BLaER1 treated with 17β-estradiol and CSF1 and Interleukin-3, amounts not matched to agents 10 nM and 100 nM (cell line): ENCODE results near the gene UBE2E2.

Experiments
- H3K27ac ChIP-seq, 11 experiments: shearing (Covaris generic); formaldehyde crosslinking; 2 replicates each; pipeline ENCODE4 v1.8.1; 2022
- H3K27me3 ChIP-seq, 11 experiments: shearing (Covaris generic); formaldehyde crosslinking; 2 replicates each; pipeline ENCODE4 v1.8.1; 2022
- H3K36me3 ChIP-seq, 11 experiments: shearing (Covaris generic); formaldehyde crosslinking; 2 replicates each; pipeline ENCODE4 v1.8.1; 2022
- H3K4me1 ChIP-seq, 10 experiments: shearing (Covaris generic); formaldehyde crosslinking; 2 replicates each; pipeline ENCODE4 v1.8.1; 2022
- H3K4me2 ChIP-seq, 11 experiments: shearing (Covaris generic); formaldehyde crosslinking; 2 replicates each; pipeline ENCODE4 v1.8.1; 2022
- H3K4me3 ChIP-seq, 10 experiments: shearing (Covaris generic); formaldehyde crosslinking; 2 replicates each; pipeline ENCODE4 v1.8.1; 2022
- H3K9ac ChIP-seq, 11 experiments: shearing (Covaris generic); formaldehyde crosslinking; 2 replicates each; pipeline ENCODE4 v1.8.1; 2022
- H3K9me3 ChIP-seq, 11 experiments: shearing (Covaris generic); formaldehyde crosslinking; replicated peaks in 1 of 11; 2 replicates each; pipeline ENCODE4 v1.8.1; 2022
- H4K20me1 ChIP-seq, 11 experiments: shearing (Covaris generic); formaldehyde crosslinking; 2 replicates each; pipeline ENCODE4 v1.8.1; 2022
- Cebpa-rat ChIP-seq, 11 experiments: shearing (Covaris generic); IDR thresholded peaks; 2 replicates each; pipeline ENCODE4 v1.8.1; 2022

The UBE2E2 gene

DNA sequence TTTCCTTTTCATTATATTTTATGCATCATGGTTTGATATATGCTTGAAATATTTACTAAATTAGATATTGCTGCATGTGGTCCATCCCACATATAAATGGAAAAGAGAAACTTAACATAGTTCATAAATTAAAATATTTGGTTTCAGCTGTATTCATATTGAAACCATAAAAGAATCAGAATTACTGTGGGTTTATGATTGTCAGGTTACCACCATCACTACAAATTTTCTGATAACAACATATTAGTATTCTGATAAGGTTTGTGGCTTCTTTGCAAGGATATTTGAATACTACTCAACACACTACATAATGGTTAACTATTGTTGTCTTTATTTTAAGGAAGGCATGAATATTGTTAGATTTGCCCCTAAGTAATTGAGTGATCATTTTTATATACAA is 235.5 kb downstream of the UBE2E2 start:
- peaks cover 35 to 69% (median 45%) of the 10 kb centered on the region in 10 experiments for H3K4me1 ChIP-seq
- no peak overlapping the region for H3K4me3 ChIP-seq
- peaks cover 0 to 99% (median 0%) of the 10 kb centered on the region in 11 experiments; a peak in 9 of 22 replicates for H4K20me1 ChIP-seq
- H3K4me2 ChIP-seq = peak overlapping the region in 1 of 11 experiments; percentile 35; a peak in 2 of 22 replicates
- no peak overlapping the region for H3K27ac ChIP-seq
- H3K36me3 ChIP-seq = no peaks in the 10 kb centered on the region
- H3K9ac ChIP-seq = no peak overlapping the region
- no peak for TF ChIP-seq Cebpa-rat (IDR thresholded peaks at IDR 0.05)
- H3K27me3 ChIP-seq = no peaks in the 10 kb centered on the region; a peak in 1 of 22 replicates
- H3K9me3 ChIP-seq = peaks cover 0 to 16% (median 11%) of the 10 kb centered on the region in 11 experiments; a peak in 11 of 22 replicates

DNA sequence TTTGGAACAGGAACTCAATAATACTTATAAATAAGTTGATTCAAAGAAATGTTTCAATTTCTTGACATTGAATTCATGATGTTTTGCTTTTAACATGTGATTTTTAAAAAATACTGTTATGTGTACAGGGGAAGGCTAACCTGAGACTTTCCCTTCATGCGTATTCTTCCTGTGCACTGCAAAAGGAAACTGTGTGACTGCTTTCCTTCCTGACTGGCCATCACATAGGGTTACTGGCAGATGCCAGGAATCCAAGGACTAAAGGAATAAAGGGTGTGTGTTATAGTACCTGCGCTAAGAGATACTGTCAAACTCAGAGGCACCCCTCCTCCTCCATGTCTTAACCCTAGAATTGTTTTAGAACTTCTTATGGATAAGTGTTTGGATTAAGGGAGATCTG is 236.0 kb downstream of the UBE2E2 start:
- Histone ChIP-seq H3K4me3 (no peak overlapping the region), H3K27ac (no peak overlapping the region), H3K36me3 (no peaks in the 10 kb centered on the region), H3K4me2 (peak overlapping the region in 7 of 11 experiments; percentile 16 to 38 (median 32); a peak in 7 of 22 replicates), H3K4me1 (peaks cover 36 to 66% (median 47%) of the 10 kb centered on the region in 10 experiments), H4K20me1 (peaks cover 0 to 99% (median 0%) of the 10 kb centered on the region in 11 experiments; a peak in 9 of 22 replicates), H3K9me3 (peaks cover 0 to 17% (median 11%) of the 10 kb centered on the region in 11 experiments; a peak in 11 of 22 replicates), H3K27me3 (peaks cover 0 to 3% (median 0%) of the 10 kb centered on the region in 11 experiments; a peak in 2 of 22 replicates), H3K9ac (no peak overlapping the region)
- TF ChIP-seq Cebpa-rat (IDR thresholded peaks at IDR 0.05) = no peak

DNA sequence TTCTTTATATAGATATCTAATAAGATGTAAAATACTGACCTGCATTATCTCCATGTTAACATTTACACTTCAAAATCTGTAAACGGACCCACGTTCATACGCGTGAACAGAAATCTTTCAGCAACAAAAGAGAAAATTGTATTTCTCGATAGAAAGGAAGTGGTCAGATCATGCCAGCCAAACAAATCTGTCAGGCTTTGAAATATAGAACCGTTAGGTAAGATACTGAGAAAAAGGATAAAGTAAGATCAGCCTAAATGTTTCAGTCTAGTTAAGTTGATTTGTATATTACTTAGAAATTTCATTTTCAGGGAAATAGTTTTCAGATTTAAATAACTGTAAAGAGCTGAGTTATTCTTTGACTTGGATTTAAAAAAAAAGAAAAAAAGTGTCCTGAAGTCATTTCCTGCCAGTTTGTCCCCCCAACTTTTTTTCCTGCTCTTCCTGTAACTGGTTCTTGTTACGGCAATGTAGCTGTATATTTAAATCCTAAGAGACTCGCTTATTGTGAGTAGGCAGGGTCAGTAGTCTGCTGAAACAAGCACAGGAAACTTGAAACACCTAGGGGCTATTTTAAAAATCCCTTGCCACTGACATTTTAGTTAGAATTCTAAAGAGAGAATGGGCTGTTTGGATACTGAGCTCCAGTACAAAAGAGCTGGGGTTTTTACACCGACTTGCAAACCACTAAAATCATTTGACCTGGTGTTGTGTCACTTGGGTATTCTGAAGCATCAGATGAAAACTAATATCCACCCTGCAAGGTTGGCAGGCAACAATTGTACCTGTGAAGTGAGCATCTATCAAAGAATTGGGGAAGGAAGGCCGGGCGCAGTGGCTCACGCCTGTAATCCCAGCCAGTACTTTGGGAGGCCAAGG is 237.5 kb downstream of the UBE2E2 start:
- H3K36me3 ChIP-seq = no peaks in the 10 kb centered on the region; a peak in 1 of 22 replicates
- H3K9me3 ChIP-seq = peaks cover 0 to 24% (median 11%) of the 10 kb centered on the region in 11 experiments; a peak in 14 of 22 replicates
- H3K4me2 ChIP-seq = peak overlapping the region; percentile 6 to 70 (median 43); a peak in 21 of 22 replicates
- H4K20me1 ChIP-seq = peaks cover 0 to 100% (median 0%) of the 10 kb centered on the region in 11 experiments; a peak in 9 of 22 replicates
- H3K4me1 ChIP-seq = peaks cover 29 to 50% (median 37%) of the 10 kb centered on the region in 10 experiments
- H3K9ac ChIP-seq = no peak overlapping the region
- H3K27ac ChIP-seq = peak overlapping the region in 2 of 11 experiments; percentile 30 to 44; a peak in 2 of 22 replicates
- peaks cover 0 to 8% (median 0%) of the 10 kb centered on the region in 11 experiments; a peak in 2 of 22 replicates for H3K27me3 ChIP-seq
- no peak for TF ChIP-seq Cebpa-rat (IDR thresholded peaks at IDR 0.05)
- no peak overlapping the region for H3K4me3 ChIP-seq

DNA sequence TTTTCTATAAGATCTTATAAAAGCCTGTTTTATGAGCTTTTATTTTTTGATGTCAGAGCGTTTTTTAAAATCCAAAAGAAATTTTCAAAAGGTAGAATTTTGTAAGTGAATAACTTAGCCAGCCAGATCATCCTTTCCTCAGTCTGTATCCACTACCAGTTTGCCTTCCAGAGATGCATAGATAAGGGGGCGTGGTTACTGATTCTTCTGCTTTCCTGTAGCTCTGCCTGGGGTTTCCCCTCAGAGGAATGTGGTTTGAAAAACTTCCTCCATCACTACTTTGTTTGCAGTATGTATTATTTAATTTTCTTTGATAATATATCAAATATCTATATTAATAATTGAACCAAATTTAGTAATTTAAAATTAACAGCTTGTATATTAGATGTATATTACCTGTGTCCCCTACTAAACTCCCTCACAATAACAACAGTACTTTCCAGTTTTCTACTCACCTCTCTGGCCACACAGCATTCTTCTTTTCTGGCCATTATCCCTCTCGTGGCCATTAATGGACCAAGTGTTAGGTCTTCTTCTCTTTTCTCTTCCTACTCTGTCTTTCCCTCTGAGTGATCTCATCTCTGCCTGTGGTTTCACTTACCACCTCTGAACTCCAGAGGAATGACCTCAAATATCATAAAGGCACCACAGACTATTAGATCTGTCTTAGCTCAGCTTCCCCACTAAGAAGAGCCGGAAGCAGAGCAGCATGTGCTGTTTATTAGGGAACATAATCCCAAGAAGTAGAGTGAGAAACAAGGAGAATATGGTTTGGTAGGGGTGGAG is 239.7 kb downstream of the UBE2E2 start:
- peaks cover 0 to 100% (median 2%) of the 10 kb centered on the region in 11 experiments; a peak in 9 of 22 replicates for H4K20me1 ChIP-seq
- peaks cover 0 to 8% (median 0%) of the 10 kb centered on the region in 11 experiments; a peak in 2 of 22 replicates for H3K27me3 ChIP-seq
- H3K27ac ChIP-seq = no peak overlapping the region
- peaks cover 26 to 42% (median 34%) of the 10 kb centered on the region in 10 experiments for H3K4me1 ChIP-seq
- TF ChIP-seq Cebpa-rat (IDR thresholded peaks at IDR 0.05) = no peak
- no peak overlapping the region for H3K9ac ChIP-seq
- no peaks in the 10 kb centered on the region; a peak in 1 of 22 replicates for H3K36me3 ChIP-seq
- H3K4me3 ChIP-seq = no peak overlapping the region
- H3K4me2 ChIP-seq = peak overlapping the region; percentile 50 to 79 (median 63)
- H3K9me3 ChIP-seq = peaks cover 0 to 15% (median 0%) of the 10 kb centered on the region in 11 experiments; a peak in 7 of 22 replicates

DNA sequence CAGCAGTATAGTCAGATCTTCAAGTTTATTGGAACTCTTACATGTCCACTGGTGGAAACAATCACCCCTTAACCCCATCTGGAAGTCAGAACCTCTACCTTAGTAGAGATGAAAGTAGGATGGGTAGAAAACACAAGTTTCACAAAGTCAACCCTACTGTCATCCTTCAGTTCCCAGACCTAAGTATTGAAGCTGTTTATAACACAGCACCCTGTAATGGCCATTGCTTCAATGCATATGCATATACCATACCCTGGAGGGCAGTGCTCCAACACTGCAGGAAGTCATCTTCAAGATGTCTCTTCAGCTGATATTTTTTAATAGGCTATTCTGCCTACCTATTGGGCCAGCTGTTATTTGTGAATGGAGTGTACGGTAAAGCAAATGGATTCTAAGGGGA is 241.3 kb downstream of the UBE2E2 start:
- no peak for TF ChIP-seq Cebpa-rat (IDR thresholded peaks at IDR 0.05)
- H3K4me3 ChIP-seq = no peak overlapping the region
- H3K27me3 ChIP-seq = peaks cover 0 to 8% (median 0%) of the 10 kb centered on the region in 11 experiments; a peak in 1 of 22 replicates
- no peak overlapping the region for H3K9ac ChIP-seq
- H3K36me3 ChIP-seq = no peaks in the 10 kb centered on the region; a peak in 1 of 22 replicates
- peaks cover 0 to 15% (median 0%) of the 10 kb centered on the region in 11 experiments; a peak in 7 of 22 replicates for H3K9me3 ChIP-seq
- H4K20me1 ChIP-seq = peaks cover 0 to 100% (median 3%) of the 10 kb centered on the region in 11 experiments; a peak in 9 of 22 replicates
- peaks cover 26 to 42% (median 30%) of the 10 kb centered on the region in 10 experiments for H3K4me1 ChIP-seq
- no peak overlapping the region for H3K4me2 ChIP-seq
- H3K27ac ChIP-seq = no peak overlapping the region

DNA sequence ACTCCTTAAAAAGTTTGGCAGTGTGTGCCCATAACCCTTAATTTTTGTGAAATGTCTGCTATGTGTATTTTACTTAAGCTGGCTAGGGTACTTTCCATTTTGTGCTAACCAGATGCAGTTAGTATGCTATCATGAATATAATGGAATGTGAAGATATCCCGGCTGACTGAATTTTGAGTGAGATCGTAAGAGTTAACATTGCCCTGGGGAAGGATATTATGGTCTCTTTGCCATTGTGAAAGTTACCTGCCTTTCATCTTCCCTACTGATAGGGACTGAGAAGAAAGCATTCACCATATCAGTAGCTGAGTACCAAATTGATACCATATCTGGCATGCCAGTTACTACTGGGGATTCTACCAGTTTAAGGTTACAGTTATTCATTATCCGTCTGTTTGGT is 243.2 kb downstream of the UBE2E2 start:
- H3K9ac ChIP-seq = no peak overlapping the region
- peaks cover 0 to 15% (median 0%) of the 10 kb centered on the region in 11 experiments; a peak in 7 of 22 replicates for H3K9me3 ChIP-seq
- no peak overlapping the region for H3K4me3 ChIP-seq
- H4K20me1 ChIP-seq = peaks cover 0 to 97% (median 3%) of the 10 kb centered on the region in 11 experiments; a peak in 9 of 22 replicates
- no peak overlapping the region for H3K4me2 ChIP-seq
- H3K27me3 ChIP-seq = peaks cover 0 to 8% (median 0%) of the 10 kb centered on the region in 11 experiments; a peak in 1 of 22 replicates
- peaks cover 14 to 26% (median 18%) of the 10 kb centered on the region in 10 experiments for H3K4me1 ChIP-seq
- no peak overlapping the region for H3K27ac ChIP-seq
- H3K36me3 ChIP-seq = no peaks in the 10 kb centered on the region; a peak in 1 of 22 replicates
- no peak for TF ChIP-seq Cebpa-rat (IDR thresholded peaks at IDR 0.05)

DNA sequence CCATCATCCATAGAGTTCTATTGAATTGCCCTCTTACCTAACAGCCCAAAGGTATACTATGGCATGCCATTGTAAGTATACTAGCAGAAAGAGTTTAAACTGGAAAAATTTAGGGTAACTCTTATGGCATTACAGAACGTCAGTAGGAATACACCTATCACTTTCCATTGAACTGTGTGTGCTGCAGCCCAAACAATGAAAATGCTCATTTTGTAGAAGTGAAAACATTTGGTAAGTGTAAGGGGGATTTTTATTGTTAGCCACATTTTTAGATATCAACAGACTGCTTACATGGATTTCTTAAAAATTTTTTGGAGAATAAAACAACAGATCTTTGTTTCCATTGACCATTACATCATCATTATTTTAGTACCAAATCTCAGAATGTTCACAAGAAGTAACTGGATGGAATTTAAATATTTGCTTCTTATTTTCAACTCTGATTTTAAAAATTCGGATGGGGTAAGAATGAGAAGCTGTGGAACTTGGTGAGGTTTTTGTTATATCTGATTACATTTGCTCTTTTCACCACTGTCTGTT is 245.9 kb downstream of the UBE2E2 start:
- Histone ChIP-seq H3K9ac (no peak overlapping the region), H3K4me3 (no peak overlapping the region), H3K27ac (no peak overlapping the region), H3K27me3 (peaks cover 0 to 5% (median 0%) of the 10 kb centered on the region in 11 experiments; a peak in 1 of 22 replicates), H3K4me1 (peaks cover 0 to 7% (median 0%) of the 10 kb centered on the region in 10 experiments; a peak in 1 of 20 replicates), H3K4me2 (no peak overlapping the region), H4K20me1 (peaks cover 0 to 97% (median 0%) of the 10 kb centered on the region in 11 experiments; a peak in 6 of 22 replicates), H3K9me3 (peaks cover 0 to 15% (median 0%) of the 10 kb centered on the region in 11 experiments; a peak in 6 of 22 replicates), H3K36me3 (no peaks in the 10 kb centered on the region; a peak in 1 of 22 replicates)
- no peak for TF ChIP-seq Cebpa-rat (IDR thresholded peaks at IDR 0.05)

DNA sequence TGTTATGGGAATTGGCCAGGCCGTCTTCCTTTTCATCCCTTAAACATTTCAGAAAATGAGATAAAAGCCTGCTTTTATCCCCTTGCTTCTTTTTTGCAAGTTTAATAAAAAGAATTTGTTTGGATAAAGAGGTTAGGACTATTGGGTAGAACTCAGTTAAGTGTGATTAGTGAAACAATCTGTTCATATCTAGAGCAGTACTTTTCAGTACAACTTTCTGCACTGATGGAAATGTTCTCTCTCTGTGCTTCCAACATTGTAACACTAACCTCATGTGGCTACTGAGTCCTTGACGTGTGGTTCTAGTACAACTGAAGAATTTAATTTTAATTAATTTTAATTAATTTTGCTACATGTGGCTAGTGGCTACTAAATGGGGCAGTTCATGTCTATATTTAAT is 246.9 kb downstream of the UBE2E2 start:
- no peak overlapping the region for H3K9ac ChIP-seq
- no peak overlapping the region for H3K4me3 ChIP-seq
- H3K4me1 ChIP-seq = peaks cover 0 to 8% (median 2%) of the 10 kb centered on the region in 10 experiments; a peak in 8 of 20 replicates
- H3K4me2 ChIP-seq = no peak overlapping the region
- H3K27me3 ChIP-seq = no peaks in the 10 kb centered on the region
- peaks cover 0 to 97% (median 0%) of the 10 kb centered on the region in 11 experiments; a peak in 6 of 22 replicates for H4K20me1 ChIP-seq
- no peak overlapping the region for H3K27ac ChIP-seq
- H3K36me3 ChIP-seq = no peaks in the 10 kb centered on the region; a peak in 1 of 22 replicates
- peaks cover 0 to 8% (median 0%) of the 10 kb centered on the region in 11 experiments; a peak in 4 of 22 replicates for H3K9me3 ChIP-seq
- no peak for TF ChIP-seq Cebpa-rat (IDR thresholded peaks at IDR 0.05)
